ENCODE data around the gene RCAN2.

GRCh38 chr6:46242921-46243320 lies 248.3 kb downstream of the RCAN2 start:
- TF ChIP-seq CTCF (conservative IDR thresholded peaks at IDR 0.05; ENCODE audit: low read length) (no peak), EZH2phosphoT487 (IDR thresholded peaks at IDR 0.05; ENCODE audit: borderline replicate concordance, low read depth, low read length) (no peak)

All from OCI-LY7 (cell line).